VCaP (cell line): ENCODE results near the gene CANT1.

Experiments
- H3K27ac ChIP-seq: fragments of 450-650 bp; 2 replicates; pipeline ENCODE4 v1.5.1; 2017
- CTCF ChIP-seq: fragments of 450-650 bp; conservative IDR thresholded peaks from 2 replicates; pipeline ENCODE4 v1.5.1; 2017; ENCODE audit warnings: mild to moderate bottlenecking, moderate library complexity

Gene CANT1

GRCh38 chr17:79005063-79005861 lies 4.3 kb downstream of the CANT1 start:
- H3K27ac ChIP-seq: peak overlapping the region; percentile 100
- TF ChIP-seq CTCF: no peak

GRCh38 chr17:79003661-79004411 lies 5.7 kb downstream of the CANT1 start:
- peak overlapping the region; percentile 90 for H3K27ac ChIP-seq
- no peak for TF ChIP-seq CTCF

- H3K27ac ChIP-seq: peak overlapping the region; percentile 90
- TF ChIP-seq CTCF: no peak
Measured at GRCh38 chr17:79002796-79003593, 6.6 kb downstream of the CANT1 start.

- peak overlapping the region; percentile 90 for H3K27ac ChIP-seq
Measured at GRCh38 chr17:79002291-79002690, 7.3 kb downstream of the CANT1 start.

GRCh38 chr17:79001190-79002020 lies 8.2 kb downstream of the CANT1 start:
- H3K27ac ChIP-seq: peak overlapping the region; percentile 90
- TF ChIP-seq CTCF: no peak

More at GRCh38 chr17:79002291-79002690, 7.3 kb downstream of the CANT1 start:
- no peak for TF ChIP-seq CTCF

- H3K27ac ChIP-seq: peak overlapping the region; percentile 90
- no peak for TF ChIP-seq CTCF
Measured at GRCh38 chr17:79000396-79001189, 9.0 kb downstream of the CANT1 start.
